SK-N-SH (cell line): ENCODE data around the gene OR14I1. TPM values are rescaled to one million over a fixed set of nuclear protein-coding genes. Genes with fewer than 3 reads are reported as not detected.

Experiments
- CTCF ChIA-PET: fragments of 300-600, 350-600 bp; formaldehyde crosslinking; extraction: SDS; loops from one replicate; lab custom pipeline; 2021; lab: Yijun Ruan, JAX
- POLR2A ChIA-PET: fragments of 350-600 bp; sonication (Branson Sonifier 250); formaldehyde crosslinking; extraction: SDS; loops from one replicate; lab custom pipeline; 2020; ENCODE audit warnings: antibody characterized with exemption, inconsistent platforms; lab: Yijun Ruan, JAX
- DNase-seq: peaks from one replicate; pipeline ENCODE4 v3.0.0; 2012
- H2AFZ ChIP-seq: fragments of 200-600 bp; sonication (generic); 2 replicates; pipeline ENCODE4 v1.8.1; 2016; ENCODE audit warnings: antibody characterized with exemption, mild to moderate bottlenecking, low read depth
- H3F3A ChIP-seq: fragments of 200-600 bp; sonication (generic); replicated peaks from 2 replicates; pipeline ENCODE3; 2016; ENCODE audit warnings: antibody characterized with exemption, mild to moderate bottlenecking; ENCODE audit not compliant: insufficient read depth
- H3K27ac ChIP-seq, 2 experiments: fragments of 200-500 bp in 1 of 2; fragments of 200-600 bp in 1 of 2; sonication (Bioruptor generic) in 1 of 2; sonication (generic), shearing (Covaris generic) in 1 of 2; 2 replicates each; pipeline versions ENCODE4 v1.5.1 to v1.6.1; 2014 to 2016; ENCODE audit warnings: low read depth in 2 of 2, inconsistent platforms in 1 of 2, low read length in 1 of 2, mild to moderate bottlenecking in 1 of 2, mixed read lengths in 1 of 2
- H3K27me3 ChIP-seq: fragments of 200-600 bp; sonication (generic), shearing (Covaris generic); 2 replicates; pipeline ENCODE4 v1.6.1; 2016; ENCODE audit warnings: mixed run types; ENCODE audit not compliant: insufficient read depth
- H3K36me3 ChIP-seq, 2 experiments: fragments of 200-500 bp in 1 of 2; fragments of 200-600 bp in 1 of 2; sonication (Bioruptor generic) in 1 of 2; sonication (generic) in 1 of 2; replicated peaks in 1 of 2; 2 replicates each; pipeline versions ENCODE3 to v1.5.1; 2014 to 2016; ENCODE audit warnings: low read length in 1 of 2, mild to moderate bottlenecking in 1 of 2; ENCODE audit not compliant: insufficient read depth in 2 of 2, control insufficient read depth in 1 of 2
- H3K4me1 ChIP-seq, 2 experiments: fragments of 200-500 bp in 1 of 2; fragments of 200-600 bp in 1 of 2; sonication (Bioruptor generic) in 1 of 2; sonication (generic), shearing (Covaris generic) in 1 of 2; 2 replicates each; pipeline versions ENCODE4 v1.5.1 to v1.6.1; 2014 to 2016; ENCODE audit warnings: low read depth in 1 of 2, low read length in 1 of 2, mixed run types in 1 of 2; ENCODE audit not compliant: insufficient read depth in 2 of 2, control insufficient read depth in 1 of 2
- H3K4me2 ChIP-seq: fragments of 200-600 bp; sonication (generic), shearing (Covaris generic); 2 replicates; pipeline ENCODE4 v1.6.1; 2017; ENCODE audit warnings: mixed run types
- H3K4me3 ChIP-seq, 2 experiments: fragments of 200-500 bp in 1 of 2; fragments of 200-600 bp in 1 of 2; sonication (Bioruptor generic) in 1 of 2; sonication (generic), shearing (Covaris generic) in 1 of 2; 2 replicates each; pipeline versions ENCODE4 v1.5.1 to v1.8.1; 2014 to 2016; ENCODE audit warnings: low read depth in 2 of 2, inconsistent platforms in 1 of 2, low read length in 1 of 2, mild to moderate bottlenecking in 1 of 2, mixed read lengths in 1 of 2, moderate library complexity in 1 of 2
- H3K79me2 ChIP-seq: fragments of 200-600 bp; sonication (generic); 2 replicates; pipeline ENCODE4 v1.8.1; 2017; ENCODE audit warnings: mild to moderate bottlenecking; ENCODE audit not compliant: insufficient read depth
- H3K9ac ChIP-seq: fragments of 200-600 bp; sonication (generic); 2 replicates; pipeline ENCODE4 v1.6.1; 2017; ENCODE audit warnings: mixed run types
- H3K9me2 ChIP-seq: fragments of 200-600 bp; sonication (generic); 2 replicates; pipeline ENCODE4 v1.6.1; 2017; ENCODE audit warnings: mixed run types
- H3K9me3 ChIP-seq: fragments of 200-600 bp; sonication (generic); 2 replicates; pipeline ENCODE4 v1.6.1; 2017; ENCODE audit warnings: mixed run types, mild to moderate bottlenecking, moderate library complexity
- H4K20me1 ChIP-seq: fragments of 200-600 bp; sonication (generic); 2 replicates; pipeline ENCODE4 v1.6.1; 2017; ENCODE audit warnings: mild to moderate bottlenecking, mixed run types; ENCODE audit not compliant: insufficient read depth
- CHD2 ChIP-seq: fragments of 150-350 bp; IDR thresholded peaks from 2 replicates; pipeline ENCODE4 v1.6.1; 2018; ENCODE audit warnings: low read length; ENCODE audit not compliant: partially characterized antibody
- ELF1 ChIP-seq: IDR thresholded peaks from 2 replicates; pipeline ENCODE4 v1.4.0; 2012
- EP300 ChIP-seq, 2 experiments: IDR thresholded peaks; 2 replicates each; pipeline versions ENCODE4 v1.4.0 to v1.6.1; 2012; ENCODE audit warnings: borderline replicate concordance in 1 of 2, low read depth in 1 of 2, low read length in 1 of 2
- EZH2phosphoT487 ChIP-seq: fragments of 200-600 bp; sonication (generic); IDR thresholded peaks from 2 replicates; pipeline ENCODE4 v1.6.1; 2017; ENCODE audit warnings: low read depth, mixed run types, mild to moderate bottlenecking, antibody characterized with exemption, moderate library complexity, borderline replicate concordance
- FOXJ3 ChIP-seq: sonication (generic); formaldehyde crosslinking; IDR thresholded peaks from 2 replicates; pipeline ENCODE4 v1.5.1; 2020; ENCODE audit warnings: mild to moderate bottlenecking, missing genetic modification reagents
- GATA2 ChIP-seq: sonication (generic); formaldehyde crosslinking; IDR thresholded peaks from 2 replicates; pipeline ENCODE4 v1.5.0; 2020; ENCODE audit warnings: mild to moderate bottlenecking, missing genetic modification reagents
- MEF2A ChIP-seq: IDR thresholded peaks from 2 replicates; pipeline ENCODE4 v1.4.0; 2012; ENCODE audit warnings: low read depth, borderline replicate concordance
- MXI1 ChIP-seq: IDR thresholded peaks from 2 replicates; pipeline ENCODE4 v1.6.1; 2012; ENCODE audit warnings: mild to moderate bottlenecking, low read depth, low read length, improper control_type of control experiment
- RCOR1 ChIP-seq: fragments of 150-350 bp; IDR thresholded peaks from 2 replicates; pipeline ENCODE4 v1.6.1; 2017; ENCODE audit warnings: antibody characterized with exemption, low read length
- RFX5 ChIP-seq: IDR thresholded peaks from 2 replicates; pipeline ENCODE4 v1.6.1; 2012; ENCODE audit warnings: mild to moderate bottlenecking, improper control_type of control experiment, low read length
- RXRA ChIP-seq: IDR thresholded peaks from 2 replicates; pipeline ENCODE4 v1.4.0; 2012; ENCODE audit warnings: low read depth, mild to moderate bottlenecking, borderline replicate concordance
- SIN3A ChIP-seq: IDR thresholded peaks from 2 replicates; pipeline ENCODE4 v1.6.1; 2012; ENCODE audit warnings: low read depth, mild to moderate bottlenecking, low read length, moderate library complexity, borderline replicate concordance
- TCF12 ChIP-seq: IDR thresholded peaks from 2 replicates; pipeline ENCODE4 v1.4.0; 2012
- TEAD4 ChIP-seq: IDR thresholded peaks from 2 replicates; pipeline ENCODE4 v1.4.0; 2012; ENCODE audit warnings: mild to moderate bottlenecking, borderline replicate concordance; ENCODE audit not compliant: insufficient read depth
- WGBS: methylation state at CpG from one replicate; pipeline ENCODE4 v1.1.6; 2017; ENCODE audit warnings: low lambda C conversion rate; 5-methylcytosine and 5-hydroxymethylcytosine counted together
- polyA plus RNA-seq, 3 experiments: library from polyadenylated mRNA; depleted of rRNA; stranded (reverse); fragments of >200 nt; gene quantifications; 2 replicates each; pipeline ENCODE4 v1.2.3, GENCODE V29; 2012
- TF ChIP-seq, protein P1 (sequence below): IDR thresholded peaks from 2 replicates; pipeline ENCODE4 v1.4.0; 2012; ENCODE audit warnings: low read depth, borderline replicate concordance
- TF ChIP-seq, protein P2 (sequence below): fragments of 150-350 bp; IDR thresholded peaks from 2 replicates; pipeline ENCODE4 v1.6.1; 2016; ENCODE audit warnings: mild to moderate bottlenecking, low read depth, low read length
- TF ChIP-seq, protein P3 (sequence below): IDR thresholded peaks from 2 replicates; pipeline ENCODE4 v1.4.0; 2012; ENCODE audit warnings: low read depth
- TF ChIP-seq, protein P4 (sequence below): fragments of 200-600 bp; sonication (generic); IDR thresholded peaks from 2 replicates; pipeline ENCODE4 v1.6.1; 2017; ENCODE audit warnings: antibody characterized with exemption, mild to moderate bottlenecking, moderate library complexity

Gene OR14I1
- polyA plus RNA-seq, 1 of the 3 experiments (the other 2 are of a cell fraction), result not detected

DNA sequence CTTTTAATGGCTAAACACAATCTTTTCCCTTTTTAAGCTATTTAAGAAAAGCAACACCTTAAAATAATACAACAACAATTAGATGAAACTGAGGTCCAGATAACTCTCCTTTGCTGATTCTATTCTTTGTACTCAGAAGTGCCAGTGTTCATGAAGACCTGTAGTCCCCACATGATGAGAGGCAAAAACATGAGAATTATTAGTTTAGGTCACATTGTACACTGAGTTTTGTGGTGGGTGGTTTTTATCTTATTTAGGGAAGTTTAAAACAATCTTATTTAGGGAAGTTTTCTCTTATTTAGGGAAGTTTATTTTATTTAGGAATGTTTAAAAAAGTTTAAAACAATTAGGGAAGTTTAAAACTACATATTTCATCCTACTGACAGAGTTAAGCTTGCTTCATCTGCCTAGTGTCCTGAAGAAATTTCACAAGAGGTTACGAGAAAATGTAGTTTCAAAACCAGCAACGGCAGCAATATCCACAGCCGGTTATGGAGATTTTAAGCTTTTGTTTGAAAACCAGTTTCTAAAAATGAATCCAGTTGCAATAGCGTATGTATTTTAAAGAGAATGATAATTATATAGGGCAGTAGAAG is 7.8 kb upstream of the OR14I1 start:
- Histone ChIP-seq H3F3A (no peaks in the 10 kb centered on the region), H3K9me3 (0 out of 2 replicates have a peak, but pooled peaks cover 13% of the 10 kb centered on the region), H3K79me2 (no peaks in the 10 kb centered on the region)
- TF ChIP-seq, protein P1, sequence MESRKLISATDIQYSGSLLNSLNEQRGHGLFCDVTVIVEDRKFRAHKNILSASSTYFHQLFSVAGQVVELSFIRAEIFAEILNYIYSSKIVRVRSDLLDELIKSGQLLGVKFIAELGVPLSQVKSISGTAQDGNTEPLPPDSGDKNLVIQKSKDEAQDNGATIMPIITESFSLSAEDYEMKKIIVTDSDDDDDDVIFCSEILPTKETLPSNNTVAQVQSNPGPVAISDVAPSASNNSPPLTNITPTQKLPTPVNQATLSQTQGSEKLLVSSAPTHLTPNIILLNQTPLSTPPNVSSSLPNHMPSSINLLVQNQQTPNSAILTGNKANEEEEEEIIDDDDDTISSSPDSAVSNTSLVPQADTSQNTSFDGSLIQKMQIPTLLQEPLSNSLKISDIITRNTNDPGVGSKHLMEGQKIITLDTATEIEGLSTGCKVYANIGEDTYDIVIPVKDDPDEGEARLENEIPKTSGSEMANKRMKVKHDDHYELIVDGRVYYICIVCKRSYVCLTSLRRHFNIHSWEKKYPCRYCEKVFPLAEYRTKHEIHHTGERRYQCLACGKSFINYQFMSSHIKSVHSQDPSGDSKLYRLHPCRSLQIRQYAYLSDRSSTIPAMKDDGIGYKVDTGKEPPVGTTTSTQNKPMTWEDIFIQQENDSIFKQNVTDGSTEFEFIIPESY, result no peak
- TF ChIP-seq TEAD4 (no peak), CHD2 (no peak), MEF2A (no peak), GATA2 (CRISPR knock-in tag) (no peak), FOXJ3 (CRISPR knock-in tag) (no peak), RCOR1 (no peak), EP300 (IDR thresholded peaks at IDR 0.05; ENCODE audit: borderline replicate concordance in 1 of 2, low read depth in 1 of 2, low read length in 1 of 2) (no peak), ELF1 (no peak), RFX5 (no peak), RXRA (no peak), SIN3A (no peak), EZH2phosphoT487 (no peak), TCF12 (no peak), MXI1 (no peak)
- TF ChIP-seq, protein P2, sequence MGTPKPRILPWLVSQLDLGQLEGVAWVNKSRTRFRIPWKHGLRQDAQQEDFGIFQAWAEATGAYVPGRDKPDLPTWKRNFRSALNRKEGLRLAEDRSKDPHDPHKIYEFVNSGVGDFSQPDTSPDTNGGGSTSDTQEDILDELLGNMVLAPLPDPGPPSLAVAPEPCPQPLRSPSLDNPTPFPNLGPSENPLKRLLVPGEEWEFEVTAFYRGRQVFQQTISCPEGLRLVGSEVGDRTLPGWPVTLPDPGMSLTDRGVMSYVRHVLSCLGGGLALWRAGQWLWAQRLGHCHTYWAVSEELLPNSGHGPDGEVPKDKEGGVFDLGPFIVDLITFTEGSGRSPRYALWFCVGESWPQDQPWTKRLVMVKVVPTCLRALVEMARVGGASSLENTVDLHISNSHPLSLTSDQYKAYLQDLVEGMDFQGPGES, result no peak
- TF ChIP-seq, protein P3, sequence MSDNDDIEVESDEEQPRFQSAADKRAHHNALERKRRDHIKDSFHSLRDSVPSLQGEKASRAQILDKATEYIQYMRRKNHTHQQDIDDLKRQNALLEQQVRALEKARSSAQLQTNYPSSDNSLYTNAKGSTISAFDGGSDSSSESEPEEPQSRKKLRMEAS, result no peak
- TF ChIP-seq, protein P4, sequence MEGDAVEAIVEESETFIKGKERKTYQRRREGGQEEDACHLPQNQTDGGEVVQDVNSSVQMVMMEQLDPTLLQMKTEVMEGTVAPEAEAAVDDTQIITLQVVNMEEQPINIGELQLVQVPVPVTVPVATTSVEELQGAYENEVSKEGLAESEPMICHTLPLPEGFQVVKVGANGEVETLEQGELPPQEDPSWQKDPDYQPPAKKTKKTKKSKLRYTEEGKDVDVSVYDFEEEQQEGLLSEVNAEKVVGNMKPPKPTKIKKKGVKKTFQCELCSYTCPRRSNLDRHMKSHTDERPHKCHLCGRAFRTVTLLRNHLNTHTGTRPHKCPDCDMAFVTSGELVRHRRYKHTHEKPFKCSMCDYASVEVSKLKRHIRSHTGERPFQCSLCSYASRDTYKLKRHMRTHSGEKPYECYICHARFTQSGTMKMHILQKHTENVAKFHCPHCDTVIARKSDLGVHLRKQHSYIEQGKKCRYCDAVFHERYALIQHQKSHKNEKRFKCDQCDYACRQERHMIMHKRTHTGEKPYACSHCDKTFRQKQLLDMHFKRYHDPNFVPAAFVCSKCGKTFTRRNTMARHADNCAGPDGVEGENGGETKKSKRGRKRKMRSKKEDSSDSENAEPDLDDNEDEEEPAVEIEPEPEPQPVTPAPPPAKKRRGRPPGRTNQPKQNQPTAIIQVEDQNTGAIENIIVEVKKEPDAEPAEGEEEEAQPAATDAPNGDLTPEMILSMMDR, result no peak
- TF ChIP-seq, all 33 proteins: peak for 0
- Histone ChIP-seq H3K27me3 (no peaks in the 10 kb centered on the region; the same call in 1 of the 2 replicates), H3K4me1 (no peaks in the 10 kb centered on the region), H3K4me3 (no peak overlapping the region), H3K27ac (no peak overlapping the region), H4K20me1 (no peaks in the 10 kb centered on the region), H2AFZ (no peak overlapping the region), H3K9ac (no peak overlapping the region), H3K36me3 (no peaks in the 10 kb centered on the region), H3K4me2 (no peak overlapping the region), H3K9me2 (no peaks in the 10 kb centered on the region)
- POLR2A ChIA-PET, result no interaction called here
- 2% methylated on average over 4 of the region's 4 CpGs for WGBS
- no peak for DNase-seq
- CTCF ChIA-PET, result no interaction called here
